SIG-M5 treated with dmso at 0.1 percent for 504 hours (cell line): ENCODE measurements around the gene MACROD2.

Experiments used
- DNase-seq: peaks from one replicate; lab custom pipeline; 2025; ENCODE audit not compliant: unreplicated experiment; lab: John Stamatoyannopoulos, UW

Gene MACROD2

DNA sequence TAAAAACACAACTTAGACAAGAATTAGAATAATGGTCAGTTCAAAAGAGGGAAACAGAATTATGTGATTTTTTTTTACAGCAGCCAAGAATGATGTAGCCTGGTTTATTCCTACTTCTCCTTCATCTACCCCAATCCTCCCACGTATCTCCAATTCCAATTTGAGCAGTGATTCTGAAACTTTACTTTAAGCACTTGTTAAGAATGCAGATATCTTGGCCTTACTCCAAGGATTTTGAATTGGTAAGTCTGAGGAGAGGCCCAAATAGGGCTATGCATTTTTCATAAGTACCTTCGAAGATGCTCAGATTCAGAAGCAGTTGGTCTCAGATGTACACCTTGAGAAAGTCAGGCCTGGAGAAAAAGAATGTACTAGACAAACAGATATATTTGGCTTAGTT is 575.5 kb downstream of the MACROD2 start:
- no peak for DNase-seq

GRCh38 chr20:14573676-14574075 is 578.4 kb downstream of the MACROD2 start:
- no peak for DNase-seq

DNA sequence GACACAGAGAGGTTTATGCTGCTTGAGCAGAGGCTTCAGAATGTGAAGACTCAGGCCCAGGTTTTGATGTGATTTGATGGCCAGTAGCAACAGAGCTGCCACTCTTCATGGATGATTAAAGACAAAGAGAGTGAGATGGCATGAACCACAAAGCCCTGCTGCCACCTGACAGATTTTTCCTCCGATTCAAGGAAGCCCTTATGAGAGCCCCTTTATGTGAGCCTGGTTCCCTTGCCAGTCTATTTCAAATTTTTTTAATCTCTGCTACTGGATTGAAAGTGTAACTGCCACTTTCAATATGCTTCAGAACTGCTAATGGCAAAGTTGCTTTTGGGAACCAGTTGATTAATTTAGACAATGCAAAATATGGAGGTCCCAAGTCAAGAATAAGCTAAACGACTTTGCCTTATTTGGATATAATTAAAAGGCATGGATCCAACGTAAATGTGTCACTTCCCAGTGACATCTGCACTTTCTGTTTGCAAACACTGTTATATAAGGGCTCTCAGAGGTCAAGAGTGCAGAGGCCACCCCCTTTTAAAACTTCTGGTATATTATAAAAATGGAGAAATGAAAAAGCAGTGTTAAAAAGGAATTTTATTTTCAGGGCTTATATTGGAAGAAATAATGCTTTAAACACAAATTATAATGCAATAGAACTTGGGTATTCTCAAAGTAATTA is 581.0 kb downstream of the MACROD2 start:
- DNase-seq = no peak

GRCh38 chr20:14580418-14581074 is 585.2 kb downstream of the MACROD2 start:
- DNase-seq = no peak

DNA sequence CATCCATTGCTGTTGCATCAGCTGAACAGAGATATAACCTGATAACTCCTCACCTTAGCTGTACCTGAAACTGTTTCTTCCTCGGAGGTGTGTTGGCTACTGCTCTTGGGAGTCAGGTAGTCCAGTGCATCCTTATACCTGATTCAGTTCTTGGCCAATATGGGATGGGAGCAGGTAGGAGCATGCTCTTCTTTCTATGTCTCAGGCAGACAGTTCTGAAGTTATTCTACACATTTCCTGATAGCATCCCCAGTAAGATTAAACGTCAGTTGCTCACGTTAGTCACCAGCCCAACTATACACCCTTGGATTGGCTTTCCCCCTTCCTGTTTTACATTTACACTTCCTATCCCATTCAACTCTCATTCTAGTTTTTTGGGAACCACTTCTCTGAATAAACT is 586.4 kb downstream of the MACROD2 start:
- no peak for DNase-seq

- DNase-seq = no peak
Observed at GRCh38 chr20:14582855-14583254, 587.5 kb downstream of the MACROD2 start.

GRCh38 chr20:14583413-14583812 is 588.1 kb downstream of the MACROD2 start:
- no peak for DNase-seq

GRCh38 chr20:14589383-14589782 is 594.1 kb downstream of the MACROD2 start:
- DNase-seq = no peak

DNA sequence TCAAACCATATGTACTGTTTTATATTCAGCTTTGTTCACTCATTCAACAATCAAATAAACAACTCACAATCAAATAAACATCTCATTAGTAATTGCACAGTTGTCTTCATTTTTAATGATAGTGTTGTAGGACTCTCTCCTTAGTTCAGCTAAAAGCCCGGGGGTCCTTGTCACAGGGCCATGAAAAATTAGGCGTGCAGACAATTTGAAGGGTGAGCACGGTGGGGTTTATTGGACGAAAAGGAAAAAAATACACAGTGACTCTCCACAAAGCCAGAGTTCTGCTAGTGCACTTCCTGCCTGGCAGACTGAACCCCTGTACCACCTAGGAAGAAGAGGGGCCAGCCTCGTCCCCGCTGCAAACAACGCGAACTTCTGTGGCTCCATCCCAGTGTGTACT is 599.7 kb downstream of the MACROD2 start:
- DNase-seq = no peak

DNA sequence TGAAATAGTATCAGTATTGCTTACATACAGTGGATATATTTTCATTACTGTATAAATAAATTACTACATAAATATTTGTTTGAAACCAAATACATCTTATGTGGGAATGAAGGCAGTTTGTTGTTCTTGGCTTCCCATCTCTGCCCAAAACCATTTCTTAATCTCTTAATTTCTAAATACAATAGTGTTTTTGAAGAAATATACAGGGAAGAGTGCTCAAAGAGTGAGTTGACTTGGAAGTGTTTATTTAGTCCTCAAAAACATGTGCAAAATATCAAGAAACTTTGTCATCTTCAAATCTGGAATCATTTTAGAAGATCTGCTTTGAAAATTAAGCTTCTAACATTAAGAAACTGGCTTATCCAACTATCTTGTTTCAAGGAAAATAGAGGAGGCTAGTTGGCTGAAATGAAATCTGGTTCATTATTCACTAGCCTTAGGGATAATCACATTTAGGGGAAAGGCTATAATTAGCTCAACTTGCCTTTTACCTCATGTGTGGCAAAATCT is 601.9 kb downstream of the MACROD2 start:
- no peak for DNase-seq

DNA sequence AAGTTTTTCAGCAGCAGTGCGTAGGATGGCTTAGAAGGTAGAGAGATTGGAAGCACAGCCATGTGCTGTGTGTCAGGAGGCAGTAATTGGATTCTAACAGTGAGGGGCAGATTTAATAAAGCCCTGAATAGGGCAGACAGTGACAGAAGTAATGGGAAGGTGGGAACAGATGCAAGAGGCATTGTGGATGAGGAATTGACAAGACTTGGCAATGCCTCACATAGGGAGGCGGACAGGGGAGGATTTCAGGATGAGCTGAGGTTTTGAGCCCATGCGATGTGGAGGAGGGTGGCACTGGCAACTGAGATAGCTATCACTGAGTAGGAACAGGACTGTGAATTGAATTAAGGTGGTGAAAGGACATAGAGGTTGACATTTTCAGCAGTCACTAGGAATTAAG is 604.3 kb downstream of the MACROD2 start:
- no peak for DNase-seq

DNA sequence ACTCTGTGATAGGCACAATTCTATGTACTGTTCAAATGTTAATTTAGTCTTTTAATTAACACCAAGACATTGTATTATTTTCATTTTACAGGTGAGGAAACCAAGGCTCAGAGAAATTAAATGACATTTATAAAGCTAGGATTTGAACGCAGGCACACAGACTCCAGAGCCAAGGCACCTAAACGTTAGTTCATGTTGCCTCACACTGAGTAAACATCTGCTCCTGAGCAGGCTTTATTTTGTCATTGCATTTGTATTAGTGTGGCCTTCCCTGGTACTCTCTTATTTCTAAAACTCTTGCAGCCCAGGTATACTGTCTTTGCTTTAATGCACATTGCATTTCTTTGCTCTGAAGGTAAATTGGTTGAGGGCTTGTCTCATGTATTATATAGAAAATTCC is 605.2 kb downstream of the MACROD2 start:
- no peak for DNase-seq

DNA sequence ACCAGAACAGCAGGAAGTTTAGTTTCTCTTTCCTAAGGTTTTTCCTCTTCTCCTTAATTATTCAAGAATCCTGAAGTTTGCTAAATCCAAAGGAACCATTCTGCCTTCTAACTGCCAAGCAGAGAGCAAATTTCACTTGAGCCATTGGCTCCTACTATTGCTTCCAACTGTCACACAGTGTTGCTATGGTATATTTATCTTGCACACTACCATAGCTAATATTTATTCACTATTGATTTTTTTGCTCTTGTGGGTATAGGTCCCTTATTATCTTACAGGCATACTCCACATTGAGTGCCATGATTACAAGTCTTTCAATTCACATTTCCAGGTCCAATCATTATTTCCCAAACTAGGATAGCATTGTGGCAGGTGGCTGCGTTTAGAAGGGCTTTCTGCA is 608.8 kb downstream of the MACROD2 start:
- no peak for DNase-seq

- DNase-seq = no peak
Observed at GRCh38 chr20:14609328-14610221, 614.3 kb downstream of the MACROD2 start.

DNA sequence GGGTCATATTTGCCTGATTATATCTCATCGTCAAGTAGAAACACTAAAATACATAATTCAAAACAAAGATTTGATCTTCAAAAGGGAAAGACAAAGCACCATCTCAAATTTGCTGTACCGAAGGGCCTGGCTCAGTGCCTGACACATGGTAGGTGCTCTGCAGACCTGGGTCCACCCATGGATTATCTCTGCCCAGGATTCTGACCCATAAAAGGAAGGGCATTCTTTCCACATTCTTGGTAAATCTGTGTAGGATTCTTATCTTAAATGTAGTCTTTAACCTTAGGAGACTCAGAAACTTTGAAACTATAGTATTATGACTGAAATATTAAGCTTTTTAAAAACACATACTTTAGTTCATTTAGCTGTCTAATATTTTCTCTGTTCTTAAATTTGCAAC is 616.2 kb downstream of the MACROD2 start:
- DNase-seq = no peak

DNA sequence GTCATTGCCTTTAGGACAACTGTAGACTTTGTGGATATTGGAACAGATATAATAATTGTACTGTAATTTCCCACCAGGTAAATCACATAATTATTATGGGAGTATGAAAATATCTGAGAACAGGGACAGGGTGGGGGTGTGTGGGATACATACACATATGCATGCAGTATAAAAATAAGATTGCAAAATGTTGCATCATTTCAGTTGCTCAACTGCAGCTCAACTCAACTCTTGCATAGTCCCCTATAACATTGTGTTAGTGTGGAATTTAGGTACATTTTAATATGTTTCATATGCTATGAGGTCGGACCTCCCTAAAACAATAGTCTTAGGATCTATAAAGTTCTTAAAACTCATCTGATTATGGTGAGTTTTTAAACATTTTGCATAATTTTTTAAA is 617.1 kb downstream of the MACROD2 start:
- no peak for DNase-seq

GRCh38 chr20:14616003-14616402 is 620.7 kb downstream of the MACROD2 start:
- no peak for DNase-seq

- DNase-seq = no peak
Observed at GRCh38 chr20:14617123-14617522, 621.8 kb downstream of the MACROD2 start.

GRCh38 chr20:14619411-14619810 is 624.1 kb downstream of the MACROD2 start:
- no peak for DNase-seq

GRCh38 chr20:14622796-14623195 is 627.5 kb downstream of the MACROD2 start:
- no peak for DNase-seq

DNA sequence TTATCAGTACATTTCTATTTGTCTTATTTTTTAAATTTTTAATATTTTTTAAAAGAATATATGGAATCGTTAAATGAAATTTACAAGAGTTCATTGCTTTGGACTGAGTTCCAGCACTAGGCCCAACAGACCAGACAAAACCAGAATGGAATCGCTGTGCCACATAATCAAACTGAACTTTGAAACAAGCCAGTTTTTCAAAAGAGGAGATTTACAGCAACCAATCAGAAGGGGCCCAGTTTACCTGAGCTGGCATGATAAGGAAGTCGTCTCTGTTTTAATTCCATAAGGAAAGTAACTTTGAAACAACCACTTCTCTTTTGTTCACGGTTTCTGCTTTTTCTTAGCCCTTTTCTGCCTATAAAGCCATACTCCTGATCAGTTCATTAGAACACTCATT is 635.7 kb downstream of the MACROD2 start:
- no peak for DNase-seq

GRCh38 chr20:14632906-14633305 is 637.6 kb downstream of the MACROD2 start:
- DNase-seq = no peak
